HFFc6 (cell line): ENCODE results near the gene FRMPD1. TPM values are rescaled to one million over a fixed set of nuclear protein-coding genes. Genes with fewer than 3 reads are reported as not detected.

Experiments
- DNase-seq: peaks from one replicate; pipeline ENCODE4 v3.0.0-alpha.2; 2018
- H3K27ac Mint-ChIP-seq: 2 replicates; pipeline ENCODE4 v1.8.0; 2020; ENCODE audit warnings: mild to moderate bottlenecking, mixed read lengths
- H3K27me3 Mint-ChIP-seq: 2 replicates; pipeline ENCODE4 v1.8.0; 2021; ENCODE audit warnings: mild to moderate bottlenecking, moderate library complexity, mixed read lengths; ENCODE audit not compliant: insufficient read depth
- H3K36me3 Mint-ChIP-seq: 2 replicates; pipeline ENCODE4 v1.8.0; 2021; ENCODE audit warnings: low read depth, mixed read lengths
- H3K4me1 Mint-ChIP-seq: 2 replicates; pipeline ENCODE4 v1.8.0; 2020; ENCODE audit warnings: low read depth, mixed read lengths
- H3K4me3 Mint-ChIP-seq: 2 replicates; pipeline ENCODE4 v1.8.0; 2020; ENCODE audit warnings: mild to moderate bottlenecking, moderate library complexity, mixed read lengths
- H3K9me3 Mint-ChIP-seq: 2 replicates; pipeline ENCODE4 v1.8.0; 2020; ENCODE audit warnings: mild to moderate bottlenecking, mixed read lengths
- CTCF ChIP-seq: fragments of 200-600 bp; sonication (generic); IDR thresholded peaks from 2 replicates; pipeline ENCODE4 v1.5.0; 2021; ENCODE audit warnings: antibody characterized with exemption, mild to moderate bottlenecking
- total RNA-seq, 6 experiments: library from RNA; stranded (reverse); fragmentation: NEBNext Ultra II Directional; extraction: Animal tissue kit (Norgen Biotek cat#: 25700); gene quantifications; 2 replicates in 1 of 6; 3 replicates in 5 of 6; pipeline ENCODE4 v1.2.3, GENCODE V29; 2021

FRMPD1 gene
- total RNA-seq, 6 experiments from 2014 or later = not detected

GRCh38 chr9:37678789-37679273 lies 28.1 kb downstream of the FRMPD1 start:
- no peaks in the 10 kb centered on the region for H3K4me1 Mint-ChIP-seq
- H3K4me3 Mint-ChIP-seq = no peak overlapping the region
- no peak overlapping the region for H3K27ac Mint-ChIP-seq
- H3K9me3 Mint-ChIP-seq = no peaks in the 10 kb centered on the region
- TF ChIP-seq CTCF = no peak
- peaks cover 62% of the 10 kb centered on the region for H3K27me3 Mint-ChIP-seq
- H3K36me3 Mint-ChIP-seq = no peaks in the 10 kb centered on the region
- DNase-seq = no peak

GRCh38 chr9:37679649-37680402 lies 29.1 kb downstream of the FRMPD1 start:
- no peak for DNase-seq
- no peaks in the 10 kb centered on the region for H3K36me3 Mint-ChIP-seq
- no peak overlapping the region for H3K4me3 Mint-ChIP-seq
- no peaks in the 10 kb centered on the region for H3K4me1 Mint-ChIP-seq
- no peak overlapping the region for H3K27ac Mint-ChIP-seq
- peaks cover 60% of the 10 kb centered on the region for H3K27me3 Mint-ChIP-seq
- no peak for TF ChIP-seq CTCF
- no peaks in the 10 kb centered on the region for H3K9me3 Mint-ChIP-seq

- no peak for TF ChIP-seq CTCF
- Mint-ChIP-seq H3K36me3 (no peaks in the 10 kb centered on the region), H3K4me3 (no peak overlapping the region), H3K9me3 (no peaks in the 10 kb centered on the region), H3K27ac (no peak overlapping the region), H3K27me3 (peaks cover 37% of the 10 kb centered on the region), H3K4me1 (no peaks in the 10 kb centered on the region)
- DNase-seq = no peak
Measured at GRCh38 chr9:37682951-37683350, 32.2 kb downstream of the FRMPD1 start.

GRCh38 chr9:37683531-37684371 lies 33.0 kb downstream of the FRMPD1 start:
- peaks cover 34% of the 10 kb centered on the region for H3K27me3 Mint-ChIP-seq
- TF ChIP-seq CTCF = no peak
- no peaks in the 10 kb centered on the region for H3K4me1 Mint-ChIP-seq
- no peak overlapping the region for H3K27ac Mint-ChIP-seq
- DNase-seq = no peak
- no peaks in the 10 kb centered on the region for H3K36me3 Mint-ChIP-seq
- no peak overlapping the region for H3K4me3 Mint-ChIP-seq
- H3K9me3 Mint-ChIP-seq = no peaks in the 10 kb centered on the region

GRCh38 chr9:37692622-37693221 lies 42.0 kb downstream of the FRMPD1 start:
- Mint-ChIP-seq H3K36me3 (no peaks in the 10 kb centered on the region), H3K27me3 (peaks cover 38% of the 10 kb centered on the region), H3K4me3 (no peak overlapping the region), H3K4me1 (no peaks in the 10 kb centered on the region), H3K27ac (no peak overlapping the region), H3K9me3 (no peaks in the 10 kb centered on the region)
- no peak for DNase-seq
- TF ChIP-seq CTCF = no peak
